HG03432 (cell line): ENCODE results near the gene ABO.
"Not testable (repeated sequence)": the region's sequence is repeated elsewhere in the genome, so short reads cannot be mapped to it uniquely, and the experiment has no call there.

Experiments used
- ATAC-seq: cut with Tn5 transposase; IDR thresholded peaks from one replicate; pipeline ENCODE4 v1.9.1; 2021; ENCODE audit warnings: mild to moderate bottlenecking, moderate library complexity; ENCODE audit not compliant: unreplicated experiment

Gene ABO

GRCh38 chr9:133247632-133248031 lies 27.4 kb downstream of the ABO start:
- no peak for ATAC-seq

DNA sequence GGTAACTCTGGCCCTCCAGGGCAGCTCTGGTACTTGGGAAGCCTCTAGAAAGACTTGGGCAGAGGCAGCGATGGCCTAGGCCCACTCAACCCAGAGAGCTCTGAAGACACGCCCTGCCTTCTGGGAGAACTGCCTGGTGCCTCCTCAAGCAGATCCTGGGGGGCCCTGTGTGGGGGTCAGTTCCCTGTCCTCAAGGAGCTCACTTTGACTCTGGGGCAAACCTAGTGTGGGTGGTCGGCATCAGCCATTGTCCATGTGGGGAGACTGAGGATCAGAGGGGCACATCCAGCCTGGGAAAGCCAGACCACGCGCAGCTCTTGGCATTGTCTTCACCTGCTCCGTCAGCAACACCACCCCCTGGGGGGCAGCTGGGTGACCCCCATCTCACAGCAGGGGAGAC lies 28.0 kb downstream of the ABO start:
- no peak for ATAC-seq

GRCh38 chr9:133246562-133246961 lies 28.4 kb downstream of the ABO start:
- no peak for ATAC-seq

DNA sequence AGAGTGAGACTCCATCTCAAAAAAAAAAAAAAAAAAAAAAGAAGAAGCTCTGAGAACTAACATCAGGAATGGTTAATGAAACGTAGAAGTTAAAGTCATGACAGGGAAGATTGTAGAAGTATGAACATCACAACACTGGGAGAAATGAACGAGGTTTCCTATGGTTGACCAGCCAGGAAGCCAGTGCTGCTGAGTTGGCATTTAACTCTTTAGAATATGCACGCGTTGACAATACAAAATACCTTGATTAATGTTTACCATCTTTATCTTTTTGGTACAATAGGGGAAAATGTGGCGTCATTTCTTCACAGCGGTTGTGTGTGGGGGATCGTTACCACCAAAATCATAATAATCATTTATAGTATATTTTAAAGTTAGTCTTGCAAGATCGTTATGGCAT lies 32.0 kb downstream of the ABO start:
- no peak for ATAC-seq

DNA sequence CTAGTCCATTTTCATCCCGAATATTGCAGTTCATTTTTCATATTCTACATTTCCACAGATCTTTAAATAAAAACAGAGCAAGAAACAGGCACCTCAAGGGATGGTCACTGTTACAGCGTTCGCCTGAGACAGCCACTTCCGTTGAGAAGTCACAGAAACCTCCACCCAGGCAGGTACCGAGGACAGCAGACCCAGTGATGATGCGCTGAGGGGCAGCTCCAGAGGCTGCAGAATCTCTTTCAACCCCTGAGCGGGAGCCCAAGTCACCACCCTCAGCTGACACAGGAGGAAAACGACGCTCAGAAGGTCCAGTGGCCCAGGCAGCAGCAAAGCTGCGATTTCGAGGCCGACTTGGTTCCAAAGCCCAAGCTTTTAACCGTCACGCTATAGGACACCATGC lies 32.8 kb downstream of the ABO start:
- no peak for ATAC-seq

- no peak for ATAC-seq
Observed at GRCh38 chr9:133239533-133240090, 35.4 kb downstream of the ABO start.

DNA sequence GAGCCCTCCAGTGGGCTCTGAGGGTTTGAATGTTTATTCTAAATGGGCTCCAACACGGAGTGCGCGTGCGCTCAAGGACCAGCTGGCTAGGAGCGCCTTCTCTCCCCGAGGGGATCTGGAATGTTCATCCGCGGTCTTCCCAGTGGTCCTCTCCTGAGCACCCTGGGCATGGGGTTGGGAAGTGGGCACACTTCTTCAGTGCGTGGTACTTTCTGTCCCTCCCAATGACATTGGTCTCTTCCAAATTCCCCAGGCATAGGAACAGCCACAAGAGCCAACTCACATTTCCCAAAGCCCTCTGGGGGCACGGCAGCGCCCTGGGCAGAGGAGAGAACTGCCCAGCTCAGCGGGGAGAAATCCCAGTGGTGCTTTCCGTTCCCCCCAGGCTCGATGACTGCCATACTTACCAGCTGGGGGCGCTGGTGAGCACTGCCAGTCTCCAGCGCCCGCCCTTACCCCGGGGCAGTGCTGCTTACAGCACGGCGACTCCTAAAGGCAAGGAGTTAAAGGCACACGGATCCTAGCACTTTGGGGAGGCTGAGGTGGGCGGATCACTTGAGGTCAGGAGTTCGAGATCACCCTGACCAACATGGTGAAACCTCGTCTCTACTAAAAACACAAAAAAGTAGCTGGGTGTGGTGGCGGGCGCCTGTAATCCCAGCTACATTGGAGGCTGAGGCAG lies 36.0 kb downstream of the ABO start:
- no peak for ATAC-seq

DNA sequence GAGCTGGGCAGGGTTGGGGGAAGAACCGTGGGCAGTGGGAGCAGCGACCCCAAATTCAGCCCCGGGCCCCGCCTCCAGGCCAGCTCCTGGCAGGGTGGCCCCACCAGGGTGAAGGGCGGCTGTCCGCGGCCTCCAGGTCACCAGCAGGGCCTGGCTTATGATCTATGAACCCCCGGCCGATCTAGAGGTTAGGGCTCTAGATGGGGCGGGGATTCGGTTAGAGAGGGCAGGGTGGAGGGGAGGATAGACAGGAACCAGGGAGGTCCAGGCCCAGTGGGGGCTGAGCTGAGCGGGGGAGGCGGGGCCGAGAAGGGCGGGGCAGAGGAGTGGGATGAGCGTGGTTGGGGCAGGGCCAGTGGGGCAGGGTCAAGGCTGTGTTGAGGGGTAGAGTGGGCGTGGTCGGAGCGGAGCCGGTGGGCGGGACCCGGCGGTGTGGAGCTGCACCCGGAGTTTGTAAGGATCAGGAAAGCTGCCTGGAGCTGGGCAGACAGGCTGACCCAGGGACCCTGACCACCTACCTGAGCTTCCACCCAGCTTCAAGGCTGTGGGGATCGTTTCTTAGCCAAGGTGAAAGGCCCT lies 36.6 kb downstream of the ABO start:
- no peak for ATAC-seq

- ATAC-seq: no peak
Observed at GRCh38 chr9:133237035-133237731, 37.8 kb downstream of the ABO start.

GRCh38 chr9:133236291-133237034 lies 38.5 kb downstream of the ABO start:
- ATAC-seq: not testable (repeated sequence)

GRCh38 chr9:133235549-133236222 lies 39.3 kb downstream of the ABO start:
- no peak for ATAC-seq

DNA sequence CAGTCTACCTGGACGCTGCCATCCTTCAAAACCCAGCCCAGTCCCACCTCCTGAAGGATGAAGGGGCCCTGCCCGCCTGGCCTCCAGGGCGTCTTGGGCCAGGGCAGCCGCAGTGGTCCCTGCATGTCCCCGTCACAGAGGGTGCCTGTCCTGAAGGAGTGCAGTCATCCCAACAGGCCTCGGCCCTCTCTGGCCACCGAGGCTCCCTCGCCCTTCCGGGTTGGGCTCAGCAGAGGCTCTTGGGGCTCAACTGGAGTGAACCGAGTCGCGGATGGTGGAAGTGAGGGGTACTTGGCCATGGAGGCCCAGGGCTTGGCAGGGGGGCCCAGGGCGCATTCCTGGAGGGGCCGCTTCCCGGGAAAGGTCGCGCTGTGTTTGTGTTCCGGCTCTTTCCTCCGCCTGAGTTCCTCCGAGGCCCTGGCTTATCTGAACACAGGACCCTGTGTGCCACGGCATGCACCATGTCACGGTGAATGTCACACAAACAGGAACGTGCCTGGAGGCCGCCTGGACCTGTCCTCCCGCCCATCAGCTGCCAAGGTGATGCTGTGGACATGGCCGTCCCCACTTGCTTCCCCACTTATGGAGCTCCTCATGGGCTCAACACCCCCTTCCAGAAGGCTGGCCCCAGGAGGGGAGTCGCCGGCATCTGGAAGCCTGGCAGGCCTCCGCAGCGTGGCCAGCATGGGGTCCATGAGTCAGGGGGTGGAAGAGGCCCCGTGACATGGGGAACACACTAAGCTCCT lies 40.3 kb downstream of the ABO start:
- no peak for ATAC-seq

GRCh38 chr9:133233681-133234432 lies 41.1 kb downstream of the ABO start:
- ATAC-seq: no peak

- ATAC-seq: not testable (repeated sequence)
Observed at GRCh38 chr9:133231934-133232568, 43.0 kb downstream of the ABO start.

DNA sequence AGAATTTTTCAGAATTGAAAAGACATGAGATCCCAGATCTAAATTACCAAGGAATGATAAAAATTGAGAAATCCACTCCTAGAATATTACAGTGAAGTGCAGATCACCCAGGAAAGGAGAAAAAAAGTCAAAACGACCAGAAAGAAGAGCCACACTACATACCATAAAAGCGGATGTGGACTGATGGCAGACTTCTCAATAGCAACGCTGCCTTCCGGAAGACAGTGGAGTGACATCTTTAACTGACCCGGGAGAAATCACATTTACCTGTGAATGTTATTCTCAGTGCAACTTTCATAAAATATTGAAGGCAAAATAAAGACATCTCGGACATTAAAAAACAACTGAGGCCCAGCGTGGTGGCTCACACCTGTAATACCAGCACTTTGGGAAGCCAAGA lies 44.5 kb downstream of the ABO start:
- not testable (repeated sequence) for ATAC-seq

DNA sequence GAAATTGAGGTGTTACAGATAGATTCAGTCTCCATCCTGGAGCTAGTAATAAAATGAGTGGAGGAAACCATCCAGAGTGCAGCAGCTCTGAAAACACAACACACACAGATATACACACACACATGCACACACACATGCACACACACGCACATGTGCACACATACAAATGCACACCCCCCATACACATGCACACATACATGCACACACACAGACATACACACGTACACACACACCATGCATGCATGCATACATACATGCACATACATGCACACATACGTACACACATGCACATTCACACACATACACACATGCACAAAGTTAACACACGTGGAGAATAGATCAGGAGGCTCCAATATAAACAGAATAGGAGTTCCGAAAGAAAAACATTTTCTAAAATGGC lies 44.9 kb downstream of the ABO start:
- ATAC-seq: no peak

- ATAC-seq: not testable (repeated sequence)
Observed at GRCh38 chr9:133228474-133229193, 46.4 kb downstream of the ABO start.

DNA sequence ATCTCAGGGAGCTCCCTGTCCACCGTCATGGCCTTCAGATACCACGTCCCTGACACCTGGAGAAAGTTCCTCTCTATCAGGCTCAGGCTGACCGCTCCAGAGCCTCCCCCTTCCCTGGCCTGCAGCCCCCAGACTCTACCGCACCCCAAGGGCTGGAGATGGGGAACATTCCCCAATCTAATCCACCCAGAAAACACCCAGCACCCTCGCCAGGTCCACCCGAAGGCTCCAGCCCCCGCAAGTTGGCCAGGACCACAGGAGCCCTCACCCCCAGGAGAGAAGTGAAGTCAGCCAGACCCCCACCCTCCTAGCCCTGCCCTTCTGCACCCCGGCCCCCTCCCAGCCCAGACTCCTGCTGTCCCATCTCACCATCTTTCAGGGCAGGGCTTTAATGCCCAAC lies 47.0 kb downstream of the ABO start:
- ATAC-seq: not testable (repeated sequence)
